SK-N-SH (cell line): ENCODE data around the gene TRMT1. TPM values are rescaled to one million over a fixed set of nuclear protein-coding genes. Genes with fewer than 3 reads are reported as not detected.

Experiments used
- CHD2 ChIP-seq: fragments of 150-350 bp; IDR thresholded peaks from 2 replicates; pipeline ENCODE4 v1.6.1; 2018; ENCODE audit warnings: low read length; ENCODE audit not compliant: partially characterized antibody
- ELF1 ChIP-seq: IDR thresholded peaks from 2 replicates; pipeline ENCODE4 v1.4.0; 2012
- EP300 ChIP-seq, 2 experiments: IDR thresholded peaks; 2 replicates each; pipeline versions ENCODE4 v1.4.0 to v1.6.1; 2012; ENCODE audit warnings: borderline replicate concordance in 1 of 2, low read depth in 1 of 2, low read length in 1 of 2
- EZH2phosphoT487 ChIP-seq: fragments of 200-600 bp; sonication (generic); IDR thresholded peaks from 2 replicates; pipeline ENCODE4 v1.6.1; 2017; ENCODE audit warnings: low read depth, mixed run types, mild to moderate bottlenecking, antibody characterized with exemption, moderate library complexity, borderline replicate concordance
- FOSL2 ChIP-seq: IDR thresholded peaks from 2 replicates; pipeline ENCODE4 v1.4.0; 2012; ENCODE audit warnings: low read depth, mild to moderate bottlenecking, moderate library complexity, borderline replicate concordance
- FOXJ3 ChIP-seq: sonication (generic); formaldehyde crosslinking; IDR thresholded peaks from 2 replicates; pipeline ENCODE4 v1.5.1; 2020; ENCODE audit warnings: mild to moderate bottlenecking, missing genetic modification reagents
- JUND ChIP-seq: IDR thresholded peaks from 2 replicates; pipeline ENCODE4 v1.4.0; 2012
- MEF2A ChIP-seq: IDR thresholded peaks from 2 replicates; pipeline ENCODE4 v1.4.0; 2012; ENCODE audit warnings: low read depth, borderline replicate concordance
- MXI1 ChIP-seq: IDR thresholded peaks from 2 replicates; pipeline ENCODE4 v1.6.1; 2012; ENCODE audit warnings: mild to moderate bottlenecking, low read depth, low read length, improper control_type of control experiment
- NFIC ChIP-seq: IDR thresholded peaks from 2 replicates; pipeline ENCODE4 v1.4.0; 2012; ENCODE audit warnings: borderline replicate concordance
- NRF1 ChIP-seq: IDR thresholded peaks from 2 replicates; pipeline ENCODE4 v1.6.1; 2012; ENCODE audit warnings: low read depth, mild to moderate bottlenecking, low read length
- POLR2AphosphoS5 ChIP-seq: IDR thresholded peaks from 2 replicates; pipeline ENCODE4 v1.6.1; 2012; ENCODE audit warnings: low read depth, low read length
- RAD21 ChIP-seq: IDR thresholded peaks from 2 replicates; pipeline ENCODE4 v1.6.1; 2012; ENCODE audit warnings: mild to moderate bottlenecking, low read length
- RCOR1 ChIP-seq: fragments of 150-350 bp; IDR thresholded peaks from 2 replicates; pipeline ENCODE4 v1.6.1; 2017; ENCODE audit warnings: antibody characterized with exemption, low read length
- RFX5 ChIP-seq: IDR thresholded peaks from 2 replicates; pipeline ENCODE4 v1.6.1; 2012; ENCODE audit warnings: mild to moderate bottlenecking, improper control_type of control experiment, low read length
- SIN3A ChIP-seq: IDR thresholded peaks from 2 replicates; pipeline ENCODE4 v1.6.1; 2012; ENCODE audit warnings: low read depth, mild to moderate bottlenecking, low read length, moderate library complexity, borderline replicate concordance
- SMC3 ChIP-seq: IDR thresholded peaks from 2 replicates; pipeline ENCODE4 v1.6.1; 2012; ENCODE audit warnings: low read depth, low read length, improper control_type of control experiment
- TAF1 ChIP-seq: IDR thresholded peaks from 2 replicates; pipeline ENCODE4 v1.6.1; 2012; ENCODE audit warnings: low read depth, mild to moderate bottlenecking, low read length, moderate library complexity, borderline replicate concordance
- TCF12 ChIP-seq: IDR thresholded peaks from 2 replicates; pipeline ENCODE4 v1.4.0; 2012
- TEAD4 ChIP-seq: IDR thresholded peaks from 2 replicates; pipeline ENCODE4 v1.4.0; 2012; ENCODE audit warnings: mild to moderate bottlenecking, borderline replicate concordance; ENCODE audit not compliant: insufficient read depth
- YY1 ChIP-seq: IDR thresholded peaks from 2 replicates; pipeline ENCODE4 v1.4.0; 2012; ENCODE audit warnings: low read depth, mild to moderate bottlenecking
- polyA plus RNA-seq, 3 experiments: library from polyadenylated mRNA; depleted of rRNA; stranded (reverse); fragments of >200 nt; gene quantifications; 2 replicates each; pipeline ENCODE4 v1.2.3, GENCODE V29; 2012
- TF ChIP-seq, protein P1 (sequence below): IDR thresholded peaks from 2 replicates; pipeline ENCODE4; 2012
- TF ChIP-seq, protein P2 (sequence below): IDR thresholded peaks from 2 replicates; pipeline ENCODE4 v1.4.0; 2012; ENCODE audit warnings: low read depth, borderline replicate concordance
- TF ChIP-seq, protein P3 (sequence below): fragments of 150-350 bp; IDR thresholded peaks from 2 replicates; pipeline ENCODE4 v1.6.1; 2017; ENCODE audit warnings: antibody characterized with exemption, low read length, low read depth, borderline replicate concordance
- TF ChIP-seq, protein P4 (sequence below): IDR thresholded peaks from 2 replicates; pipeline ENCODE4 v1.4.0; 2012; ENCODE audit warnings: low read depth
- TF ChIP-seq, protein P5 (sequence below): fragments of 150-350 bp; IDR thresholded peaks from 2 replicates; pipeline ENCODE4 v1.6.1; 2016; ENCODE audit warnings: mild to moderate bottlenecking, low read depth, low read length

TRMT1 gene
- polyA plus RNA-seq, 1 of the 3 experiments (the other 2 are of a cell fraction) = 64.9 TPM

DNA sequence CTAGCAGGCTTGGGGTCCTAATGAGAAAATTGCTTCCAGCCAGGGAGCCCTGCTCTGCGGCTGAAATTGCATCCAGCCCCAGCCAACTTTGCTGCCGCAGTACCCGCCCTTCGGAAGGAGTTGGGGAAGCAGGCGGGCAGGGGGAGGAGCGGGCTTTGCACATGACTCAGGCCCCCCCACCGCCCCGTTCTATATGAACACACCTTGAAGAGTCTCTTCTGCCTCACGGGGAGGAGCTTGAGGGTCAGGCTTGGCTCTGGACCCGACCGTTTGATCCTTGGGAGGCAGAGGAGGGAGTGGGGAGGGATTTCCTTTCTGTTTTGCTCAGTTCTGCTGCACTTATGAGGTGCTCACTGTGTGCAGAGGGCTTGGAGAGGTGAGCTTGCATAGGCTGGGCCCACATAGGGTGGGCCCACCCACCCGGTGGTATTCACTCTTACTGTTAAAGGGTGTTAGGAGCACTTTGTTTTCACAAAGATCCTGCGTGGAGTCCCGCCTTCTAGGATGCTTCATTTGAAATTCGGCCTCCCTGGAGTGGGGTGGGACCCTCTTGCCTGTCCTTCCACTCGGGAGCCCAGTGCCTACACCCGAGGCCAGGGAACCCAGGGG is 60.4 kb downstream of the TRMT1 start (continued):
- TF ChIP-seq, protein P1, sequence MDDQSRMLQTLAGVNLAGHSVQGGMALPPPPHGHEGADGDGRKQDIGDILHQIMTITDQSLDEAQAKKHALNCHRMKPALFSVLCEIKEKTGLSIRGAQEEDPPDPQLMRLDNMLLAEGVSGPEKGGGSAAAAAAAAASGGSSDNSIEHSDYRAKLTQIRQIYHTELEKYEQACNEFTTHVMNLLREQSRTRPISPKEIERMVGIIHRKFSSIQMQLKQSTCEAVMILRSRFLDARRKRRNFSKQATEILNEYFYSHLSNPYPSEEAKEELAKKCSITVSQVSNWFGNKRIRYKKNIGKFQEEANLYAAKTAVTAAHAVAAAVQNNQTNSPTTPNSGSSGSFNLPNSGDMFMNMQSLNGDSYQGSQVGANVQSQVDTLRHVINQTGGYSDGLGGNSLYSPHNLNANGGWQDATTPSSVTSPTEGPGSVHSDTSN = 0 out of 2 replicates have a peak, but pooled peaks have one; percentile 34
- TF ChIP-seq ELF1 (no peak), YY1 (no peak), MXI1 (peak; percentile 26; the same call in 1 of the 2 replicates), TAF1 (peak; percentile 57; the same call in 1 of the 2 replicates), TCF12 (peak; percentile 83; the same call in 1 of the 2 replicates), SIN3A (0 out of 2 replicates have a peak, but pooled peaks have one; percentile 54), POLR2AphosphoS5 (peak; percentile 88), NRF1 (no peak), RAD21 (no peak), JUND (peak; percentile 56; the same call in 1 of the 2 replicates), EP300 (IDR thresholded peaks at IDR 0.05; ENCODE audit: borderline replicate concordance in 1 of 2, low read depth in 1 of 2, low read length in 1 of 2) (peak in 1 of 2 experiments; percentile 74; a peak in 1 of 4 replicates), RFX5 (no peak), EZH2phosphoT487 (no peak), FOSL2 (peak; percentile 56; the same call in 1 of the 2 replicates), MEF2A (no peak), CHD2 (no peak), NFIC (peak; percentile 85), RCOR1 (peak; percentile 30; the same call in 1 of the 2 replicates), FOXJ3 (CRISPR knock-in tag) (no peak), TEAD4 (no peak), SMC3 (0 out of 2 replicates have a peak, but pooled peaks have one; percentile 7)
- TF ChIP-seq, protein P2, sequence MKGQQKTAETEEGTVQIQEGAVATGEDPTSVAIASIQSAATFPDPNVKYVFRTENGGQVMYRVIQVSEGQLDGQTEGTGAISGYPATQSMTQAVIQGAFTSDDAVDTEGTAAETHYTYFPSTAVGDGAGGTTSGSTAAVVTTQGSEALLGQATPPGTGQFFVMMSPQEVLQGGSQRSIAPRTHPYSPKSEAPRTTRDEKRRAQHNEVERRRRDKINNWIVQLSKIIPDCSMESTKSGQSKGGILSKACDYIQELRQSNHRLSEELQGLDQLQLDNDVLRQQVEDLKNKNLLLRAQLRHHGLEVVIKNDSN = peak; percentile 70
- TF ChIP-seq, protein P3, sequence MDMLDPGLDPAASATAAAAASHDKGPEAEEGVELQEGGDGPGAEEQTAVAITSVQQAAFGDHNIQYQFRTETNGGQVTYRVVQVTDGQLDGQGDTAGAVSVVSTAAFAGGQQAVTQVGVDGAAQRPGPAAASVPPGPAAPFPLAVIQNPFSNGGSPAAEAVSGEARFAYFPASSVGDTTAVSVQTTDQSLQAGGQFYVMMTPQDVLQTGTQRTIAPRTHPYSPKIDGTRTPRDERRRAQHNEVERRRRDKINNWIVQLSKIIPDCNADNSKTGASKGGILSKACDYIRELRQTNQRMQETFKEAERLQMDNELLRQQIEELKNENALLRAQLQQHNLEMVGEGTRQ = no peak
- TF ChIP-seq, protein P4, sequence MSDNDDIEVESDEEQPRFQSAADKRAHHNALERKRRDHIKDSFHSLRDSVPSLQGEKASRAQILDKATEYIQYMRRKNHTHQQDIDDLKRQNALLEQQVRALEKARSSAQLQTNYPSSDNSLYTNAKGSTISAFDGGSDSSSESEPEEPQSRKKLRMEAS = peak; percentile 74; the same call in 1 of the 2 replicates
- TF ChIP-seq, protein P5, sequence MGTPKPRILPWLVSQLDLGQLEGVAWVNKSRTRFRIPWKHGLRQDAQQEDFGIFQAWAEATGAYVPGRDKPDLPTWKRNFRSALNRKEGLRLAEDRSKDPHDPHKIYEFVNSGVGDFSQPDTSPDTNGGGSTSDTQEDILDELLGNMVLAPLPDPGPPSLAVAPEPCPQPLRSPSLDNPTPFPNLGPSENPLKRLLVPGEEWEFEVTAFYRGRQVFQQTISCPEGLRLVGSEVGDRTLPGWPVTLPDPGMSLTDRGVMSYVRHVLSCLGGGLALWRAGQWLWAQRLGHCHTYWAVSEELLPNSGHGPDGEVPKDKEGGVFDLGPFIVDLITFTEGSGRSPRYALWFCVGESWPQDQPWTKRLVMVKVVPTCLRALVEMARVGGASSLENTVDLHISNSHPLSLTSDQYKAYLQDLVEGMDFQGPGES = no peak
- TF ChIP-seq, all 33 proteins: peak for 15
